ENCODE measurements around the gene VRK1. TPM values are rescaled to one million over a fixed set of nuclear protein-coding genes. Genes with fewer than 3 reads are reported as not detected.
A peak's percentile ranks its signal among the peaks of the same experiment; 100 is the strongest.

The VRK1 gene
- total and polyA plus RNA-seq, 10 of the 15 experiments (the other 5 are each of a cell fraction or from before 2014, with no cell fraction given), result 50.9 to 137 (median 84.7) TPM

GRCh38 chr14:96805956-96806355 is 8.8 kb downstream of the VRK1 start:
- WGBS (ENCODE audit: insufficient coverage, insufficient replicate concordance, low lambda C conversion rate, missing lambda C conversion rate), result 94% methylated on average over 4 of the region's 4 CpGs
- Histone ChIP-seq H2AFZ (ENCODE audit: control insufficient read depth, low read depth, low read length) (no peak overlapping the region), H3K79me2 (ENCODE audit: control insufficient read depth, insufficient read depth, low read length) (peaks cover 93% of the 10 kb centered on the region), H3K9me3 (replicated peaks; ENCODE audit: control insufficient read depth, insufficient read depth, low read length) (no peaks in the 10 kb centered on the region; the same call in 2 of the 3 replicates), H4K20me1 (ENCODE audit: control insufficient read depth, insufficient read depth) (no peaks in the 10 kb centered on the region), H3K27me3 (replicated peaks in 1 of 2; ENCODE audit: control insufficient read depth in 2 of 2, insufficient read depth in 2 of 2, low read length in 1 of 2) (no peaks in the 10 kb centered on the region), H3K4me3 (no peak overlapping the region), H3K4me1 (ENCODE audit: control insufficient read depth, insufficient read depth, low read length) (peaks cover 6% of the 10 kb centered on the region; the same call in 1 of the 2 replicates), H3K4me2 (ENCODE audit: control insufficient read depth, insufficient read depth) (no peak overlapping the region), H3K36me3 (ENCODE audit: control insufficient read depth in 2 of 2, insufficient read depth in 2 of 2, low read length in 1 of 2) (no peaks in the 10 kb centered on the region), H3K27ac (ENCODE audit: control insufficient read depth, insufficient read depth) (no peak overlapping the region), H3K9ac (ENCODE audit: control insufficient read depth, insufficient read depth, low read length) (no peak overlapping the region)
- ChIA-PET POLR2A (interaction anchor here (0.6 to 1.8 kb wide), 2 partner anchors 10 to 301 kb away, joined by 5 to 6 read pairs; no protein-coding TSS in a partner anchor), SMC1A (ENCODE audit: uncharacterized antibody, unreplicated experiment) (interaction anchor here (0.6 to 2.7 kb wide), 4 partner anchors 8 to 47 kb away, joined by 3 to 9 read pairs (median 4); partner anchors contain the start of gene VRK1), CTCF (interaction anchor here (1.0 to 1.2 kb wide), 3 partner anchors 38 to 68 kb away, joined by 3 read pairs; no protein-coding TSS in a partner anchor), RAD21 (ENCODE audit: unreplicated experiment) (interaction anchor here (1.1 kb wide), 1 partner anchor 12 kb away, joined by 4 read pairs; no protein-coding TSS in a partner anchor)
- TF ChIP-seq ASH2L (IDR thresholded peaks at IDR 0.05; ENCODE audit: borderline replicate concordance, low read depth) (no peak), ELK1 (IDR thresholded peaks at IDR 0.05; ENCODE audit: low read depth, low read length) (no peak), RELA (IDR thresholded peaks at IDR 0.05; ENCODE audit: borderline replicate concordance, partially characterized antibody) (no peak), NFYB (IDR thresholded peaks at IDR 0.05; ENCODE audit: insufficient read depth, low read depth, low read length) (no peak), RB1 (IDR thresholded peaks at IDR 0.05; ENCODE audit: borderline replicate concordance) (no peak), HCFC1 (IDR thresholded peaks at IDR 0.05; ENCODE audit: low read length) (no peak), IKZF2 (IDR thresholded peaks at IDR 0.05) (no peak), MAX (IDR thresholded peaks at IDR 0.05; ENCODE audit: low read depth, low read length) (no peak), TCF3 (IDR thresholded peaks at IDR 0.05; ENCODE audit: borderline replicate concordance, insufficient read depth, low read depth, low read length) (no peak), TCF12 (IDR thresholded peaks at IDR 0.05; ENCODE audit: low read depth, low read length) (no peak), ZBTB11 (CRISPR knock-in tag; IDR thresholded peaks at IDR 0.05) (no peak), BCL11A (IDR thresholded peaks at IDR 0.05; ENCODE audit: low read depth, low read length) (no peak), ZNF384 (IDR thresholded peaks at IDR 0.05; ENCODE audit: borderline replicate concordance, low read depth, low read length) (no peak), CEBPB (IDR thresholded peaks at IDR 0.05; ENCODE audit: borderline replicate concordance in 1 of 2, low read depth in 2 of 2, low read length in 2 of 2) (no peak), CBX3 (IDR thresholded peaks at IDR 0.05; ENCODE audit: borderline replicate concordance, low read depth) (no peak), TCF7 (IDR thresholded peaks at IDR 0.05; ENCODE audit: borderline replicate concordance) (no peak)
- DNase-seq (ENCODE audit: low read depth, low spot score) (no peak), FAIRE-seq (no peak), ATAC-seq (peak; percentile 16; the same call in 1 of the 3 replicates)
- BruUV-seq (replicated peaks), result no TSS peak
- in situ Hi-C loops (cut with MboI) (no loop called here), intact Hi-C loops (cut with micrococcal nuclease; ENCODE audit: unreplicated experiment) (no loop called here)

All from GM12878 (cell line).